PC-3 (cell line): Measurements from ENCODE around the gene ACAP2. TPM values are rescaled to one million over a fixed set of nuclear protein-coding genes. Genes with fewer than 3 reads are reported as not detected.

Experiments used
- ATAC-seq: fragments of 200-7000 bp; cut with Tn5 transposase; 2 replicates; pipeline ENCODE4 v1.9.1; 2020; ENCODE audit warnings: mild to moderate bottlenecking, moderate library complexity
- BruUV-seq: library from RNA; stranded (reverse); fragments of 400-500 nt; replicated peaks from 2 replicates; lab custom pipeline; 2021; lab: Mats Ljungman, UMichigan
- CTCF ChIA-PET: fragments of 300-600 bp; sonication (Branson Sonifier 250); formaldehyde crosslinking; loops from one replicate; lab custom pipeline; 2022; ENCODE audit warnings: antibody characterized with exemption; lab: Charles Lee
- POLR2A ChIA-PET: fragments of 300-600 bp; sonication (Branson Sonifier 250); formaldehyde crosslinking; loops from one replicate; lab custom pipeline; 2022; ENCODE audit warnings: antibody characterized with exemption; ENCODE audit not compliant: unreplicated experiment; lab: Charles Lee
- DNase-seq: peaks from one replicate; pipeline ENCODE4 v3.0.0-alpha.2; 2015
- H2AFZ ChIP-seq: fragments of 300-600 bp; sonication (generic); 2 replicates; pipeline ENCODE4 v1.6.0; 2016; ENCODE audit warnings: antibody characterized with exemption, low read length
- H3F3A ChIP-seq: fragments of 300-600 bp; sonication (generic); one replicate; pipeline ENCODE4 v1.6.0; 2017; ENCODE audit warnings: antibody characterized with exemption, low read length, control low read depth, mild to moderate bottlenecking; ENCODE audit not compliant: unreplicated experiment
- H3K27ac ChIP-seq: fragments of 300-600 bp; sonication (generic); 2 replicates; pipeline ENCODE4 v1.5.1; 2016; ENCODE audit warnings: mild to moderate bottlenecking, low read length
- H3K27me3 ChIP-seq: fragments of 300-600 bp; sonication (generic); 2 replicates; pipeline ENCODE4 v1.6.1; 2016; ENCODE audit warnings: low read length, mixed read lengths
- H3K36me3 ChIP-seq: fragments of 300-600 bp; sonication (generic); 2 replicates; pipeline ENCODE4 v1.6.1; 2016; ENCODE audit warnings: low read depth, mixed run types, low read length, mixed read lengths
- H3K4me1 ChIP-seq: fragments of 300-600 bp; sonication (generic); 2 replicates; pipeline ENCODE4 v1.5.1; 2016; ENCODE audit warnings: low read length; ENCODE audit not compliant: insufficient read depth
- H3K4me2 ChIP-seq: fragments of 300-600 bp; sonication (generic); 2 replicates; pipeline ENCODE4 v1.6.0; 2016; ENCODE audit warnings: low read length
- H3K4me3 ChIP-seq: fragments of 300-600 bp; sonication (generic); 2 replicates; pipeline ENCODE4 v1.5.1; 2016; ENCODE audit warnings: mild to moderate bottlenecking, low read length, mixed read lengths
- H3K79me2 ChIP-seq: fragments of 300-600 bp; sonication (generic); 2 replicates; pipeline ENCODE4 v1.6.1; 2017; ENCODE audit warnings: low read length, mixed read lengths
- H3K9ac ChIP-seq: fragments of 300-600 bp; sonication (generic); 2 replicates; pipeline ENCODE4 v1.6.0; 2016; ENCODE audit warnings: mild to moderate bottlenecking, low read length
- H3K9me2 ChIP-seq: fragments of 300-600 bp; sonication (generic); replicated peaks from 2 replicates; pipeline ENCODE4 v1.6.1; 2016; ENCODE audit warnings: mixed run types, low read length, mixed read lengths
- H3K9me3 ChIP-seq: fragments of 300-600 bp; sonication (generic); 2 replicates; pipeline ENCODE4 v1.6.1; 2016; ENCODE audit warnings: low read length, mixed read lengths
- H4K20me1 ChIP-seq: fragments of 300-600 bp; sonication (generic); 2 replicates; pipeline ENCODE4 v1.6.1; 2016; ENCODE audit warnings: low read length, mixed read lengths
- EZH2 ChIP-seq: fragments of 300-600 bp; sonication (generic); IDR thresholded peaks from one replicate; pipeline ENCODE4 v1.6.1; 2017; ENCODE audit warnings: antibody characterized with exemption, mild to moderate bottlenecking, low read length; ENCODE audit not compliant: unreplicated experiment
- EZH2phosphoT487 ChIP-seq: fragments of 300-600 bp; sonication (generic); IDR thresholded peaks from 2 replicates; pipeline ENCODE4 v1.6.1; 2018; ENCODE audit warnings: mild to moderate bottlenecking, antibody characterized with exemption, low read length, borderline replicate concordance
- intact Hi-C: fragments of 100-400 bp; cut with micrococcal nuclease; formaldehyde crosslinking; loops from 2 replicates; pipeline ENCODE4 v1.9.0; 2023
- total RNA-seq: library from RNA; depleted of rRNA; stranded (reverse); fragments of >200 nt; gene quantifications from 2 replicates; pipeline ENCODE4 v1.2.3, GENCODE V29; 2014
- TF ChIP-seq, protein P1 (sequence below): fragments of 300-600 bp; sonication (generic); conservative IDR thresholded peaks from 2 replicates; pipeline ENCODE4 v1.5.1; 2017; ENCODE audit warnings: antibody characterized with exemption, low read depth, mild to moderate bottlenecking, low read length

ACAP2 gene
- total RNA-seq, 1 experiment from 2014 or later, result 33.5 TPM

- H3K9ac ChIP-seq, result no peak overlapping the region
- no peaks in the 10 kb centered on the region for H3K9me3 ChIP-seq
- no peak overlapping the region for H2AFZ ChIP-seq
- H3K4me2 ChIP-seq, result no peak overlapping the region
- no peaks in the 10 kb centered on the region for H3K27me3 ChIP-seq
- intact Hi-C loops, result no loop called here
- no peak overlapping the region for H3K27ac ChIP-seq
- no TSS peak for BruUV-seq
- no peaks in the 10 kb centered on the region for H3K9me2 ChIP-seq
- H3K4me1 ChIP-seq, result no peaks in the 10 kb centered on the region
- no peaks in the 10 kb centered on the region for H3F3A ChIP-seq
- H4K20me1 ChIP-seq, result no peaks in the 10 kb centered on the region
- CTCF ChIA-PET, result no interaction called here
- peaks cover 21% of the 10 kb centered on the region for H3K79me2 ChIP-seq
- POLR2A ChIA-PET, result no interaction called here
- ATAC-seq (no peak), DNase-seq (no peak)
- H3K4me3 ChIP-seq, result no peak overlapping the region
- TF ChIP-seq EZH2 (no peak), EZH2phosphoT487 (no peak)
- TF ChIP-seq, protein P1, sequence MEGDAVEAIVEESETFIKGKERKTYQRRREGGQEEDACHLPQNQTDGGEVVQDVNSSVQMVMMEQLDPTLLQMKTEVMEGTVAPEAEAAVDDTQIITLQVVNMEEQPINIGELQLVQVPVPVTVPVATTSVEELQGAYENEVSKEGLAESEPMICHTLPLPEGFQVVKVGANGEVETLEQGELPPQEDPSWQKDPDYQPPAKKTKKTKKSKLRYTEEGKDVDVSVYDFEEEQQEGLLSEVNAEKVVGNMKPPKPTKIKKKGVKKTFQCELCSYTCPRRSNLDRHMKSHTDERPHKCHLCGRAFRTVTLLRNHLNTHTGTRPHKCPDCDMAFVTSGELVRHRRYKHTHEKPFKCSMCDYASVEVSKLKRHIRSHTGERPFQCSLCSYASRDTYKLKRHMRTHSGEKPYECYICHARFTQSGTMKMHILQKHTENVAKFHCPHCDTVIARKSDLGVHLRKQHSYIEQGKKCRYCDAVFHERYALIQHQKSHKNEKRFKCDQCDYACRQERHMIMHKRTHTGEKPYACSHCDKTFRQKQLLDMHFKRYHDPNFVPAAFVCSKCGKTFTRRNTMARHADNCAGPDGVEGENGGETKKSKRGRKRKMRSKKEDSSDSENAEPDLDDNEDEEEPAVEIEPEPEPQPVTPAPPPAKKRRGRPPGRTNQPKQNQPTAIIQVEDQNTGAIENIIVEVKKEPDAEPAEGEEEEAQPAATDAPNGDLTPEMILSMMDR, result no peak
- H3K36me3 ChIP-seq, result no peaks in the 10 kb centered on the region
These were observed 193.6 kb downstream of the ACAP2 start for GRCh38 chr3:195249057-195249770.

GRCh38 chr3:195248281-195248680, 194.5 kb downstream of the ACAP2 start:
- Histone ChIP-seq H4K20me1 (no peaks in the 10 kb centered on the region), H3K36me3 (no peaks in the 10 kb centered on the region), H3K4me1 (no peaks in the 10 kb centered on the region), H2AFZ (no peak overlapping the region), H3K79me2 (peaks cover 13% of the 10 kb centered on the region; the same call in 1 of the 2 replicates), H3K27ac (no peak overlapping the region), H3F3A (no peaks in the 10 kb centered on the region), H3K4me2 (no peak overlapping the region), H3K9me3 (no peaks in the 10 kb centered on the region), H3K4me3 (no peak overlapping the region), H3K9ac (no peak overlapping the region), H3K27me3 (no peaks in the 10 kb centered on the region), H3K9me2 (no peaks in the 10 kb centered on the region)
- no peak for ATAC-seq
- no peak for TF ChIP-seq EZH2phosphoT487
- TF ChIP-seq, protein P1, result no peak
- no peak for TF ChIP-seq EZH2
- CTCF ChIA-PET, result no interaction called here
- BruUV-seq, result no TSS peak
- intact Hi-C loops, result no loop called here
- POLR2A ChIA-PET, result no interaction called here
- no peak for DNase-seq

- CTCF ChIA-PET, result no interaction called here
These were observed 195.0 kb downstream of the ACAP2 start for GRCh38 chr3:195247863-195248189.

More at GRCh38 chr3:195247863-195248189, 195.0 kb downstream of the ACAP2 start:
- TF ChIP-seq, protein P1, result no peak
- TF ChIP-seq EZH2 (no peak), EZH2phosphoT487 (no peak)
- Histone ChIP-seq H3K79me2 (peaks cover 13% of the 10 kb centered on the region; the same call in 1 of the 2 replicates), H4K20me1 (no peaks in the 10 kb centered on the region), H3K36me3 (no peaks in the 10 kb centered on the region), H3F3A (no peaks in the 10 kb centered on the region), H2AFZ (no peak overlapping the region), H3K9me3 (no peaks in the 10 kb centered on the region), H3K27ac (no peak overlapping the region), H3K9ac (no peak overlapping the region), H3K4me3 (no peak overlapping the region), H3K4me1 (no peaks in the 10 kb centered on the region), H3K4me2 (no peak overlapping the region), H3K9me2 (no peaks in the 10 kb centered on the region), H3K27me3 (no peaks in the 10 kb centered on the region)
- POLR2A ChIA-PET, result no interaction called here
- DNase-seq, result no peak
- no peak for ATAC-seq
- intact Hi-C loops, result no loop called here
- BruUV-seq, result no TSS peak
